T-helper 1 cell (primary cell): ENCODE measurements around the gene TIMM13.
"Not testable (repeated sequence)": the region's sequence is repeated elsewhere in the genome, so short reads cannot be mapped to it uniquely, and the experiment has no call there.

Experiments
- DNase-seq, 5 donors: peaks; one replicate each; pipeline ENCODE4 v3.0.0-alpha.2; 2012 to 2020

TIMM13 gene

GRCh38 chr19:2413159-2413558 lies 14.2 kb downstream of the TIMM13 start:
- DNase-seq = no peak

DNA sequence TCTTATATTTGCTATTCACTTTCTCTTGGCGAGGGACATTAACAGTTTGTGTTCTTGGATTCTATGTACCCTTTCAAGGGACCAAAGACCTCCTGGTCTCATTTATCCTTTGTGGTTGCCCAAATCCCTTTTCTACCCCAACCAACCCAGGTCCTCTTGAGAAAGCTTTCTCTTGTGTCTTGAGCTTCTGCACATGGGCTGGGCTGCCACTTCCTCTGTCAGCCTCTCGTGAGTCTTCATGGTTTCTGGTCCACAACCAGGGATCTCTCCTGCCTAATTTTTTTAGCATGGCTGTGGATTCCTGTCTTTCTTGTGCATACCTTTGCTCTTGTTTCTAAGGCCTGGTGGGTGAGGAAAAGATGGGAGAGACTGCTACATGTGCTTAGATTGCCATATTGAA lies 14.9 kb downstream of the TIMM13 start:
- DNase-seq = no peak

- DNase-seq = no peak
Observed at GRCh38 chr19:2411709-2412108, 15.7 kb downstream of the TIMM13 start.

DNA sequence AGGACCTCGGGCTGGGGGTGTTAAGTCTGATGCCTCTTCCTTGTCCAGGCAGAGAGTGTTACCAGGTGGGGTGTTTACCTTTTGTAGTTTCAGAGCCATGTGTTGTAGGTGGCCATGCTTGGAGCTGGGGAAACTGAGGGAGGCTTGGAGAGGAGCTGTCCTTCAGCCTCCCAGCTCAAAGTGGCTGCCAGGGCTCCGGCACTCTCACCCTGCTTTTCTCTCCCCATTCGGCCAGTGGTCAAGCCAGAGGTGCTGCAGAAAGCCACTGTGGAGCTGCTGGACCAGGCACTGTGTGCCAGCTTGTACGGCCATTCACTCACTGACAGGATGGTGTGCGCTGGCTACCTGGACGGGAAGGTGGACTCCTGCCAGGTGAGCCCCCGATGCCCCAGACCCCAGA lies 17.4 kb downstream of the TIMM13 start:
- no peak for DNase-seq

- no peak for DNase-seq
Observed at GRCh38 chr19:2409352-2409912, 18.0 kb downstream of the TIMM13 start.

- DNase-seq = no peak
Observed at GRCh38 chr19:2408247-2408646, 19.1 kb downstream of the TIMM13 start.

DNA sequence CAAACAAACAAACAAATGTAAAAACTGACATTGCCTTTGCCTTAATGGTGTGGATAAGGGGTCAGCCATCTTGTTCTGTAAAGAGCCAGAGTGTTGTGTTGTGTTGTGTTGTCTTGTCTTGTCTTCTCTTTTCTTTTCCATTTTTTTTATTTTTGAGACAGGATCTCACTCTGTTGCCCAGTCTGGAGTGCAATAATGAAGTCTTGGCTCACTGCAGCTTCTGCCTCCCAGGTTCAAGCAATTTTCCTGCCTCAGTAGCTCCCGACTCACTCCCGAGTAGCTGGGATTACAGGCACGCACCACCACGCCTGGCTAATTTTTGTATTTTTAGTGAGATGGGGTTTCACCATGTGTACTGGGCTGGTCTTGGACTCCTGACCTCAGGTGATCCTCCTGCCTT lies 27.8 kb downstream of the TIMM13 start:
- DNase-seq = no peak

GRCh38 chr19:2398735-2399305 lies 28.6 kb downstream of the TIMM13 start:
- DNase-seq = no peak

GRCh38 chr19:2397173-2397572 lies 30.2 kb downstream of the TIMM13 start:
- not testable (repeated sequence) for DNase-seq

GRCh38 chr19:2395293-2395829 lies 32.0 kb downstream of the TIMM13 start:
- DNase-seq = not testable (repeated sequence)

GRCh38 chr19:2394442-2395292 lies 32.7 kb downstream of the TIMM13 start:
- no peak for DNase-seq

DNA sequence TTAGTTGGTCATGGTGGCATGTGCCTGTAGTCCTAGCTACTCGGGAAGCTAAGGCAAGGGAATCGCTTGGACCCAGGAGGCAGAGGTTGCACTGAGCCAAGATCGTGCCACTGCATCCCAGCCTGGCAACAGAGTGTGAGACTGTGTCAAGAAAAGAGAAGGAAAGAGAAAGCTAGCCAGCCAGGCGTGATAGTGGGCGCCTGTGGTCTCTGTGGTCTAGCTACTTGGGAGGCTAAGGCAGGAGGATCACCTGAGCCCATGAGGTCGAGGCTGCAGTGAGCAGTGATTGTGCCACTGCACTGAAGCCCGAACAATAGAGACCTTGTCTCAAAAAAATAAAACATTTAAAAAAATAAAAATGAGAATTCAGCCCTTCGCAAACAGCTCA lies 33.3 kb downstream of the TIMM13 start:
- DNase-seq = no peak

- not testable (repeated sequence) for DNase-seq
Observed at GRCh38 chr19:2392899-2393298, 34.5 kb downstream of the TIMM13 start.

GRCh38 chr19:2392366-2392765 lies 35.0 kb downstream of the TIMM13 start:
- DNase-seq = no peak

DNA sequence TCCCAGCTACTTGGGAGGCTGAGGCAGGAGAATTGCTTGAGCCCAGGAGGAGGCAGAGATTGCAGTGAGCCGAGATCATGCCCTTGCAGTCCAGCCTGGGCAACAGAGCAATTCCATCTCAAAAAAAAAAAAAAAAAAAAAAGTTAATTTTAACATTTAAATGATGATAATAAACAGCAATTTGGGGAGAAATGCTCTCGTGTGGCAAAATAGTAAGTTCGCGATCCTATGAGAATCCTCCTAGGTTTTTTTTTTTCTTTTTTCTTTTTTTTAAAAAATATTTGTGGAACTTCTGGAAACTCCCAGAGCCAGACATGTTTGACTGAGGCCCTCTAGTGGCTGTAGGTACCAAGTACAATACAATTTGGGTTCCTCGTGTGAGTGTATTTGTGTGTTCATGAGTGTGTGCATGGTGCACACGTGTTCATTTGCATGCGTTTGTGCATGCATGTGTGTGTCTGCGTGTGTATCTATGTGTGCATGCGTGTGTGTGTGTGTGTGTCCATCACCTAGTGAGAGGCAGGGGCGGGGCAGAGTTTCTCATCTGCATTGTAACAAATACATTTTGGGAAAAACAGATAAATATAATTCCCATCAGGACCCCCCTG lies 36.2 kb downstream of the TIMM13 start:
- peak in 3 of 5 donors; percentile 14 to 65 (median 33) for DNase-seq

DNA sequence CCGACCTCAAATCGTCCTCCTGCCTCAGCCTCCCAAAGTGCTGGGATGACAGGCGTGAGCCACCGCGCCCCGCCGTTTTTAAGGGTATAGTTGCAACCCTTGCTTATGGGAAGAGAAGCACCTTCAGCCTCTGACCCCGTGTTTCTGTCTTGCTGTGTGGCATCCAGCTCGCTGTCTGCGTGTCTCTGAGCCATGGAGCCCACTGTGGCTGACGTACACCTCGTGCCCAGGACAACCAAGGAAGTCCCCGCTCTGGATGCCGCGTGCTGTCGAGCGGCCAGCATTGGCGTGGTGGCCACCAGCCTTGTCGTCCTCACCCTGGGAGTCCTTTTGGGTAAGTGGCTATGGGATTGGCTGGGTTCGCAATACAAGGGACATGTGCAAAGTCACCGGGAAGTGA lies 37.8 kb downstream of the TIMM13 start:
- DNase-seq = no peak

DNA sequence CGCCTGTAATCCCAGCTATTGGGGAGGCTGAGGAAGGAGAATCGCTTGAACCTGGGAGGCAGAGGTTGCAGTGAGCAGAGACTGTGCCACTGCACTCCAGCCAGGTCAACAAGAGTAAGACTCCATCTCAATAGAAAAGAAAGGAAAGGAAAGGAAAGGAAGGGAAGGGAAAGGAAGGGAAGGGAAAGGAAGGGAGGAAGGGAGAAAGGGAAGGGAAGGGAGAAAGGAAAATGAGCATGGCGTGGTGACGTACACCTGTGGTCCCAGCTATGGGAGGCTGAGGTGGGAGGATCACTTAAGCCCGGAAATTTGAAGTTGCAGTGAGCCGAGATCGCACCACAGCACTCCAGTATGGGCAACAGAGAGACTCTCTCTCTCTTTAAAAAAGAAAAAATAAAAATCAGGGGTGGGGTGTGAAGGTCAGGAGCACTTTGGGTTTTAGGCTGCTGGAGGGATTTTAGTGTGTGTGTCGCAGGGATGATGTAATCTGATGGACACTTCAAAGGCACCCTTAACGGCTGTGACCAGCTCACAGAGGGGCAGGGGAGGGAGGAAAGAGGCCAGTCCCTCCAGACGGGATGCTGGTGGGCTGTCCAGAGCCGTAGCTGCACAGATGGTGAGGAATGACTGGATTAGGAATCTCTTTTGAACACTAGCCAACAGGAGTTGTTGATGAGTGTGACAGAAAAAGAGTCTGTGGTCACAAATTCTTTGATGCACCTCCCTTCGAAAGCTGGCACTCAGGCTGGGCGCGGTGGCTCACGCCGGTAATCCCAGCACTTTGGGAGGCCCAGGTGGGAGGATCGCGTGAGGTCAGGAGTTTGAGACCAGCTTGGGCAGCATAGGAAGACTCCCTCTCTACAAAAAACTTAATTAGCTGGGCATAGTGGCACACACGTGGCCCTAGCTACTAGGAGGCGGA lies 39.8 kb downstream of the TIMM13 start:
- no peak for DNase-seq

- DNase-seq = peak in 1 of 5 donors; percentile 8
Observed at GRCh38 chr19:2385053-2385721, 42.2 kb downstream of the TIMM13 start.

DNA sequence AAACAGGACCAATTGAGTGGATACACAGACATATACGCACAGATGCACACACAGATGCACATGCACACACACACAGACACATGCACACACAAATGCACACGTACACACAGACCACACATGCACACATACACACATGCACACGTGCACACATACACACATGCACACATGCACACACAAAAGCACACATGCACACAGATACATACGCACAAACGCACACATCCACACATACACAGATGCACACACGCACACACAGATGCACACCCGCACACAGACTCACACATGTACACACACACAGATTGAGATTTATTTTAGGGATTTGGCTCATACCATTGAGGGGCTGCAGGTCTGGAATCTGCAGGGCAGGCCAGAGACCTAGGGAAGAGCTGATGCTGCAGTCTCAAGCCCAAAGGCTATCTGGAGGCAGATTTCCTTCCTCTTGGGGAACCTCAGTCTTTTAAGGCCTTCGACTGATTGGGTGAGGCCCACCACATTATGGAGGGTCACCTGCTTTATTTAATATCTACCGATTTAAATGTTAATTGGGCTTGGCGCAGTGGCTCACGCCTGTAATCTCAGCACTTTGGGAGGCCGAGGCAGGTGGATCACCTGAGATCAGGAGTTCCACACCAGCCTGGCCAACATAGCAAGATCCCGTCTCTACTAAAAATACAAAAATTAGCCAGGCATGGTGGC lies 44.7 kb downstream of the TIMM13 start:
- no peak for DNase-seq

DNA sequence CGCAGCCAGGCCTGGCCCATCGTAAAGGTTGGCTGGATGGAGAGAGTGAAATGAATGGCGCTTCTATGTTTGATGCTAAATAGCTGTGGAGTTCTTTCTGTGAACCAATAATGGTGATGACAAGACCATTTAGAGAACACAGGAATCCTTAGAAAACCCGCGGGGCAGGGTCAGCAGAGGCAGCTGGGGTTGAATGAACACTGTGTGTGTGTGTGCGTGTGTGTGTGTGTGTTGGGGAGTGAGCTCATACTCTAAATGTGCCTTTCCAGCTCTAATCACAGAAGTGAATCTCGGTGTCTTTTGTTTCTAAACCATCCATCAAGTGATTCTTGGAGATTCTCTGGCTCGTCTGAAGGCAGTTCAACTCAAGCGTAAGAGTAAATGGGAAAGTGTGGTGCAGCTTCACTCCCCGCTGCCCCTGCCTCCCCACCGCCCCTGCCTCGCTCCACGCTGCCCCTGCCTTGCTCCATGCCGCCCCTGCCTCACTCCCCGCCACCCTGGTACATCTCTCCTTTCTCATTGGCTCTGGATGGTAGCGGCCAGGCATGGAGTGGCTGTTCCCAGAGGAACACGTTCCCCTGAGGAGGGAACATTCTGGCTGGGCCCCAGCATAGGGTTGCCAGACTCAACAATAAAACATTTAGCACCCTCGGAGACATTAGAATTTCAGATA lies 46.1 kb downstream of the TIMM13 start:
- DNase-seq = no peak
